OCI-M1 (cell line): ENCODE data around the gene CSNK1A1.
A peak's percentile ranks its signal among the peaks of the same experiment; 100 is the strongest.
"Not testable (repeated sequence)": the region's sequence is repeated elsewhere in the genome, so short reads cannot be mapped to it uniquely, and the experiment has no call there.

ENCODE experiments used
- DNase-seq: peaks from one replicate; lab custom pipeline; 2025; lab: John Stamatoyannopoulos, UW

CSNK1A1 gene

DNA sequence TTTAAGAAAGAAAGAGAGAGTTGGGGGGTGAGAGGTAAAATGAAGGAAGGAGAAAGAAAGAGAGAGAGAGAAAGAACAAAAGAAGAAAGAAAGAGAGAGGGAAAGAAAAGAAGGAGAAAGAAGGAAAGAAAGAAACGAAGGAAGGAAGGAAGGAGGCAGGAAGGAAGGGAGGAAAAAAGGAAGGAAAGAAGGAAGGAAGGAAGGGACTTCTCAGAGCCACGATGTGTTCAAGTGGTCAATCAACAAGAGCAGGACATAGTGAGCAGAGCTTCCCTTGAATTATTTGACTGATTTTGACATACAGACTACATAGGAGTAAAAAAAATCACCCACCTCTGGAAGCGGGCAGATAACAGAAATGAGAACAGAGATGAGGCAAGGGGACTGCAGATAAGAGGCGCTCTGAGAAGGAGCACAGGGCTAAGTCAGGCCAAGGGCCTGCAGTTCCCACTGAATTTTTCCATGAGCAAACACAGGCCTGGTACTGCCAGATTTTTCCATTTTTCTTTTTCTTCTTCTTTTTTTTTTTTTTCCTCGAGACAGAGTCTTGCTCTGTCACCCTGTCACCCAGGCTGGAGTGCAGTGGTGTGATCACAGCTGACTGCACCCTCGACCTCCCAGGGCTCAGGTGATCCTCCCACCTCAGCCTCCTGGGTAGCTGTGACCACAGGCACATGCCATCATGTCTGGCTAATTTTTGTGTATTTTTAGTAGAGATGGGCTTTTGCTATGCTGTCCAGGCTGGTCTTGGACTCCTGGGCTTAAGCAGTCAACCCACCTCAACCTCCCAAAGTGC, 94.4 kb downstream of the CSNK1A1 start:
- DNase-seq = peak; percentile 96

DNA sequence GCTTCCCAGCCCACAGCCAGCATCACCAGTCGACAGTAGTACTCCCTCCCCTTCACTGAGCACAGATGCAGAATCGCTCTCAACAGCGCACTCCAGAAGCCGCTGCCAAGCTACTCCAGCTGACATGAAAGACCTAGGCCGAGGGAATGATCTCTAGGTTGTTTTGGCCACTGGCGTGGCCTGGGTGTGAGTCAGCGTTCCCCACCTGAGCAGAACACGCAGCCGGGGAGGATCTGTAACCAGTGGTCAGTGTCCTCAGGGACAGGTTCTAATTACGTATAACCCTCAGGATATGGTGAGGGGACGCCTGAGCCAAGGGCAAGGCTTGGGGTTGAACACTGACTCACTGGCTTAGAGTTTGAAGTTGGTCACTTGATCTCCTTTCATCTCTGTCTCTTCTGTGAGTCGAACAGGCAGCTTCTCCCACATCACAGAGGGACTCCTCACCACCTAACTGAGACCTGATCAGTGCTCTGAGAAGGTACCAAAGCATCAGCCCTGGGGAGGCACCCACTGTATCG, 95.3 kb downstream of the CSNK1A1 start:
- peak; percentile 55 for DNase-seq

- no peak for DNase-seq
These were observed 97.4 kb downstream of the CSNK1A1 start for GRCh38 chr5:149453618-149454415.

- DNase-seq = no peak
These were observed 98.3 kb downstream of the CSNK1A1 start for GRCh38 chr5:149452665-149453617.

DNA sequence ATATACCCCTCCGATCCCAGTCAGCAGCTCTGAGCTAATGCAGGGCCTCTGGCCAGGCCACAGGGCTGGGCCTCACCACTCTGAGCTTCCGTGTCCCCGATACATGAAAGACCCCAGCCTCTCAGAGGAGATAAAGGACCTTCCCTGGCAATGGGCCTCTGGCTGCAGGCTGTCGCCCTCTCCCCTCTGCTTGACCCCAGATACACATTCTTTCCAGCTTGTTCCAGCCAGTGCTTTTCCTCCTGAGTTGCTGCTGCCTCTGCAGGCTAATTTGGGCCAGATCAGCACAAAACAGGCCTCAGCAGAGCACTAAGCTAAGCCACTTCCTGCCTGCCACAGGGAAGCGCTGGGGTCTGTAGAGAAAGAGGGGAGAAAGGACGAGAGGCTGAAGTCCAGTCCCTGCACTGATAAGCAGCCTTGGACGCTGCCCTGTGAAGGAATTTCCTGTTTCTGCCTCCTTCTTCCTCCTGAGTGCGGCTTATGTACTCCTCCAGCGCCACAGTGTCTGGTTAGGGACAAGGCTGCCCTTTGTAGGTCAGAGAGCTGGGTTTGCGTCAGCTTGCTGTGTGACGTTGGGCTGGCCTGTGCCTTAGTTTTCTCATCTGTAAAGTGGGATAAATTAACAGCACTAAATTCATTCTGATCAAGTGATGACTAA, 99.1 kb downstream of the CSNK1A1 start:
- DNase-seq = peak; percentile 72

DNA sequence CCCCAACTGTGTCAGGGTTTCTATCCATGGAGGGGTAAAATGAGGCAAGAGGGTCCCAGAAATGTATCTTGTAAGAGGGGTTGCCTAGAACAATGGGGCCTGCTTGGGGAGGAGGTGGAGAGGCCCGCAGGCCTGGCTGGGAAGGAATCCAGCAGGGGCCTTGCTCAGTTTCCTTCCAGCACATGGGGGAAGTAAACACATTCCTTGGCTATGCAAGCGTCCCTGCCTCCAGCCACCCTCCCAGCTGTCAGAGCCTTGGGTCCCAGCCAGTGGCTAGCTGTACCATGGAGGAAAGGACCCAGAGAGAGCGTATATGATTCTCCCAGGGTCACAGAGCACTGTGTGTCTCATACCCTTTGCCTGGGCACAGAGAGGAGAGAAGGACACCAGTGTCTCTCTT, 101.0 kb downstream of the CSNK1A1 start:
- DNase-seq = no peak

- DNase-seq = peak; percentile 69
These were observed 102.2 kb downstream of the CSNK1A1 start for GRCh38 chr5:149448831-149449714.

GRCh38 chr5:149448431-149448830, 102.8 kb downstream of the CSNK1A1 start:
- DNase-seq = no peak

- no peak for DNase-seq
These were observed 103.6 kb downstream of the CSNK1A1 start for GRCh38 chr5:149447373-149448367.

- not testable (repeated sequence) for DNase-seq
These were observed 104.4 kb downstream of the CSNK1A1 start for GRCh38 chr5:149446794-149447193.

DNA sequence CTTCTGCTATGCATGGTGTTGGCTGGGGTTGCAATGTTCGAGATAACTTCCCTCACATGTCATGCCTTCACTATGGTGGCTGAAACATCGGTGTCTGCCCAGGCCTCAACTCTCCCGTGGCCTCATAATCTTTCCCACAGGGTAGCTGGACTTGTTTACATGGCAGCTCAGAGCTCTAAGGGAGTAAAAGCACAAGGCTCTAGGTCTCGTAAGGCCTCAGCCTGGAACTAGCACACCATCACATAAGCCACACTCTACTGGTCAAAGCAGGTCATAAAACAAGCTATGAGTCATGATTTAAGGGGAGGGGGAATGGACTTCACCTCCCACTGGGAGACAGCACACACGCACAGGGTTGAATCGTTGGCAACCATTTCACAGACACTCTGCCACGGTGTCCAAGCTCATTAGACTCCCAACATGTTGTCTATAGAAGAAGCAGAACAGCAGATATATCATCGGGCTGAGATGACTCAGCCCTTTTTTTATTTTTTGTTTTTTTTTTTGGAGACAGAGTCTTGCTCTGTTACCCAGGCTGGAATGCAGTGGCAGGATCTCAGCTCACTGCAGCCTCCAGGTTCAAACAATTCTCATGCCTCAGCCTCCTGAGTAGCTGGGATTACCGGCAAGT, 105.4 kb downstream of the CSNK1A1 start:
- DNase-seq = peak; percentile 75

GRCh38 chr5:149445343-149445738, 105.9 kb downstream of the CSNK1A1 start:
- DNase-seq = no peak

- DNase-seq = not testable (repeated sequence)
These were observed 106.8 kb downstream of the CSNK1A1 start for GRCh38 chr5:149444430-149444829.

DNA sequence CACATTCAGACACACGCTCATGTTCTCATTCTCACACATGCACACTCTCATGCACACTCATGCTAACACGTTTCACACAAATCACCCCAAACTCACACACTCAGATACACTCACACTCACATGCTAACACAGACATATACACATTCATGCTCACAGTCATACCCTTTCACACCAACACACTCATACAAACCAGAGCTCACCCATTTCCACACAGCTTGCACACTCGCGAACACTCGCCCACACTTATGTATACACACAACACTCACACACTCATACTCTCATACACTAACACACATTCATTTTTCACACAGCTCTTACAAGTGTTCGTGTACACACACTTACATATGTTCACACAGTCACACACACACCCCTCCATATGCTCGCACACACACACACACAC, 108.0 kb downstream of the CSNK1A1 start:
- no peak for DNase-seq

DNA sequence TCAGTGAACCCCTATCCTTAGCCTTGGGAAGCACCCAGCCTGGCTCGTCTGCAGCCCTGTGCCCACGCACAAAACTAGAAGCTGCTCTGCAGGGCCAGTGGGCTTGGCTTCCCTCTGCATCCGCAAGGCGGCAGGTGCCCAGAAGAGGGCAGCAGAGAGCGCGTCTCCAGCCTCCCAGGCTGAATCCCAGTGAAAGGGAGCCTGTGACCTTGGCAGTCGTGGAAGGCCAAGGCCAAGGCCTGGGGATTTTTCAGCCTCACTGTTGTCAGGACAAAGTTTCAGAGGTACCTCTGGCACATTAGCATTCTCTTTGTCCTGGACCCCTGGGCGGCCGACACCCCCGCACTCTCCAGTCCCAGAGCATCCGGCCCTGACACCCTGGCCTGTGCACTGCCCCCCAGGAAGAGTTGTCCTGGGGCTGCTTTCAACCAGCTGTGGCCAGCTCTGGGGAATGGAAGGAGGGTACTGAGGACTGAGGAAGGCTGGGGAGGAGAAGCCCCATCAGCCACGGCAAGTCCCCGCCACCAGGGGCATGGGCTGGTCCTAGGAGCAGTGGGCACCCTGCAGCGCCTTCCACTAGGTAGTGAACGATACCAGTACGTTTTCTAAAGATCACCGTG, 108.6 kb downstream of the CSNK1A1 start:
- DNase-seq = peak; percentile 84
